Esophagus squamous epithelium (tissue), 4 donors: ENCODE data around the gene COL20A1.

Experiments
- CTCF ChIP-seq, 6 experiments: fragments of 450-650 bp in 4 of 6; fragments of 200-600 bp in 2 of 6; sonication (generic) in 2 of 6; IDR thresholded peaks; one replicate each; pipeline ENCODE4 v1.5.1; 2016 to 2019; ENCODE audit warnings: antibody characterized with exemption in 6 of 6, mild to moderate bottlenecking in 4 of 6, moderate library complexity in 4 of 6
- POLR2A ChIP-seq, 4 donors: fragments of 450-650 bp; IDR thresholded peaks; one replicate each; pipeline ENCODE4 v1.6.1; 2017; ENCODE audit warnings: antibody characterized with exemption in 4 of 4, mild to moderate bottlenecking in 4 of 4, moderate library complexity in 3 of 4

GRCh38 chr20:63346131-63347080 is 53.4 kb downstream of the COL20A1 start:
- no peak for TF ChIP-seq POLR2A (IDR thresholded peaks at IDR 0.05)
- TF ChIP-seq CTCF (IDR thresholded peaks at IDR 0.05), result no peak
